Testis (tissue), 3 donors: ENCODE data around the gene ZNF689. TPM values are rescaled to one million over a fixed set of nuclear protein-coding genes. Genes with fewer than 3 reads are reported as not detected.
A peak's percentile ranks its signal among the peaks of the same experiment; 100 is the strongest.

Experiments used
- DNase-seq: peaks from one replicate; pipeline ENCODE4 v3.0.0-alpha.2; 2019
- H3K27ac ChIP-seq, 2 donors: fragments of 200-600 bp; sonication (generic); one replicate each; pipeline ENCODE4 v1.5.1; 2019
- H3K27me3 ChIP-seq: fragments of 200-600 bp; sonication (generic); one replicate; pipeline ENCODE4 v1.5.1; 2019
- H3K36me3 ChIP-seq: fragments of 200-600 bp; sonication (generic); one replicate; pipeline ENCODE4 v1.5.1; 2017; ENCODE audit warnings: low read depth; ENCODE audit errors: missing control alignments
- H3K4me1 ChIP-seq: fragments of 200-600 bp; sonication (generic); one replicate; pipeline ENCODE4 v1.5.1; 2019
- H3K4me3 ChIP-seq, 2 donors: fragments of 200-600 bp; sonication (generic); one replicate each; pipeline ENCODE4 v1.5.1; 2017 to 2019
- H3K9me3 ChIP-seq: fragments of 200-600 bp; sonication (generic); one replicate; pipeline ENCODE4 v1.5.1; 2017
- CTCF ChIP-seq, 3 experiments: fragments of 450-650 bp in 2 of 3; fragments of 200-600 bp in 1 of 3; sonication (generic) in 1 of 3; IDR thresholded peaks; one replicate each; pipeline ENCODE4 v1.5.1; 2016 to 2019; ENCODE audit warnings: antibody characterized with exemption in 3 of 3, mild to moderate bottlenecking in 2 of 3, moderate library complexity in 1 of 3
- POLR2A ChIP-seq: fragments of 450-650 bp; IDR thresholded peaks from one replicate; pipeline ENCODE4 v1.6.1; 2017; ENCODE audit warnings: antibody characterized with exemption, mild to moderate bottlenecking, moderate library complexity
- WGBS, 2 donors: methylation state at CpG; one replicate each; pipeline ENCODE4 v1.1.5; 2018; 5-methylcytosine and 5-hydroxymethylcytosine counted together
- intact Hi-C: fragments of 100-400 bp; cut with DNase I; formaldehyde crosslinking; loops from one replicate; pipeline ENCODE4 v1.15.1; 2023; ENCODE audit warnings: low total_unique reads
- polyA plus RNA-seq: library from polyadenylated mRNA; stranded (reverse); fragments of 350-450 nt; fragmentation: Illumina TruSeq; extraction: RNeasy Lipid Tissue Mini Kit (QIAGEN cat#74804); gene quantifications from one replicate; pipeline ENCODE4 v1.2.3, GENCODE V29; 2014; ENCODE audit warnings: low read depth, low replicate concordance; ENCODE audit not compliant: insufficient read depth
- total RNA-seq, 2 donors: library from RNA; depleted of rRNA; stranded (reverse); fragments of >200 nt; gene quantifications; one replicate each; pipeline ENCODE4 v1.2.3, GENCODE V29; 2016

ZNF689 gene
- total and polyA plus RNA-seq, 3 donors from 2014 or later, result 33.0 to 82.7 (median 41.3) TPM

- no peaks in the 10 kb centered on the region for H3K36me3 ChIP-seq
- WGBS, 2 donors, result 77 to 86% methylated on average over 5 of the region's 5 CpGs
- H3K27ac ChIP-seq, result no peak overlapping the region
- TF ChIP-seq CTCF (IDR thresholded peaks at IDR 0.05) (no peak), POLR2A (no peak)
- no peaks in the 10 kb centered on the region for H3K9me3 ChIP-seq
- DNase-seq, result no peak
- no peaks in the 10 kb centered on the region for H3K4me1 ChIP-seq
- no peaks in the 10 kb centered on the region for H3K27me3 ChIP-seq
- no peak overlapping the region for H3K4me3 ChIP-seq
- intact Hi-C loops, result no loop called here
Observed at GRCh38 chr16:30621765-30622164, 11.6 kb upstream of the ZNF689 start.

GRCh38 chr16:30620169-30620568 lies 10.0 kb upstream of the ZNF689 start:
- no peak overlapping the region for H3K27ac ChIP-seq
- DNase-seq, result no peak
- intact Hi-C loops, result no loop called here
- no peaks in the 10 kb centered on the region for H3K9me3 ChIP-seq
- no peak overlapping the region for H3K4me3 ChIP-seq
- no peaks in the 10 kb centered on the region for H3K36me3 ChIP-seq
- no peaks in the 10 kb centered on the region for H3K4me1 ChIP-seq
- no peak for TF ChIP-seq POLR2A
- H3K27me3 ChIP-seq, result no peaks in the 10 kb centered on the region
- 53 to 62% methylated on average over 3 of the region's 3 CpGs for WGBS, 2 donors

GRCh38 chr16:30619638-30620037 lies 9.4 kb upstream of the ZNF689 start:
- Histone ChIP-seq H3K27ac (no peak overlapping the region), H3K9me3 (no peaks in the 10 kb centered on the region), H3K4me3 (no peak overlapping the region), H3K27me3 (no peaks in the 10 kb centered on the region), H3K36me3 (no peaks in the 10 kb centered on the region), H3K4me1 (no peaks in the 10 kb centered on the region)
- intact Hi-C loops, result no loop called here
- DNase-seq, result no peak
- 91 to 93% methylated on average over 5 of the region's 5 CpGs for WGBS, 2 donors
- TF ChIP-seq POLR2A (no peak), CTCF (IDR thresholded peaks at IDR 0.05) (no peak)

GRCh38 chr16:30619202-30619601 lies 9.0 kb upstream of the ZNF689 start:
- DNase-seq, result no peak
- intact Hi-C loops, result no loop called here
- no peaks in the 10 kb centered on the region for H3K4me1 ChIP-seq
- no peaks in the 10 kb centered on the region for H3K36me3 ChIP-seq
- H3K27ac ChIP-seq, result no peak overlapping the region
- H3K27me3 ChIP-seq, result no peaks in the 10 kb centered on the region
- no peak overlapping the region for H3K4me3 ChIP-seq
- WGBS, 2 donors, result 86 to 92% methylated on average over 4 of the region's 4 CpGs
- H3K9me3 ChIP-seq, result no peaks in the 10 kb centered on the region
- no peak for TF ChIP-seq CTCF (IDR thresholded peaks at IDR 0.05)
- TF ChIP-seq POLR2A, result no peak

GRCh38 chr16:30615358-30616091 lies 5.3 kb upstream of the ZNF689 start:
- Histone ChIP-seq H3K27me3 (no peaks in the 10 kb centered on the region), H3K27ac (no peak overlapping the region), H3K4me1 (no peaks in the 10 kb centered on the region), H3K36me3 (no peaks in the 10 kb centered on the region), H3K4me3 (no peak overlapping the region), H3K9me3 (no peaks in the 10 kb centered on the region)
- intact Hi-C loops, result no loop called here
- TF ChIP-seq POLR2A (no peak), CTCF (IDR thresholded peaks at IDR 0.05) (peak; percentile 47 to 59 (median 51))
- peak; percentile 80 for DNase-seq
- 45 to 58% methylated on average over 12 of the region's 12 CpGs for WGBS, 2 donors
